Body of pancreas (tissue), 4 donors: Measurements from ENCODE around the gene FILIP1L. TPM values are rescaled to one million over a fixed set of nuclear protein-coding genes. Genes with fewer than 3 reads are reported as not detected.

ENCODE experiments used
- ATAC-seq: fragments of 150-250 bp; one replicate; pipeline ENCODE4 v1.9.1; 2016
- DNase-seq, 4 donors: peaks; one replicate each; pipeline ENCODE4 v3.0.0-alpha.2; 2019
- H3K27ac ChIP-seq, 4 donors: fragments of 200-600 bp; sonication (generic); 1 replicate in 3 of 4; 2 replicates in 1 of 4; pipeline versions ENCODE4 v1.5.1 to v1.6.1; 2016 to 2019; ENCODE audit warnings: mild to moderate bottlenecking in 1 of 4, mixed read lengths in 1 of 4, moderate library complexity in 1 of 4
- H3K27me3 ChIP-seq, 2 donors: fragments of 200-600 bp; sonication (generic); one replicate each; pipeline ENCODE4 v1.6.0; 2016; ENCODE audit warnings: mild to moderate bottlenecking in 1 of 2
- H3K36me3 ChIP-seq, 2 donors: fragments of 200-600 bp; sonication (generic); replicated peaks in 1 of 2; 2 replicates each; pipeline ENCODE4 v1.5.1; 2016; ENCODE audit warnings: low read depth in 2 of 2; ENCODE audit not compliant: insufficient read depth in 1 of 2
- H3K4me1 ChIP-seq: fragments of 200-600 bp; sonication (generic); one replicate; pipeline ENCODE4 v1.6.0; 2016
- H3K4me3 ChIP-seq, 2 donors: fragments of 200-600 bp; sonication (generic); 1 replicate in 1 of 2; 2 replicates in 1 of 2; pipeline ENCODE4 v1.5.1; 2016 to 2019
- H3K9me3 ChIP-seq, 3 donors: fragments of 200-600 bp; sonication (generic); 1 replicate in 2 of 3; 2 replicates in 1 of 3; pipeline ENCODE4 v1.5.1; 2016
- POLR2A ChIP-seq, 3 donors: fragments of 450-650 bp; IDR thresholded peaks; one replicate each; pipeline ENCODE4 v1.6.1; 2016; ENCODE audit warnings: antibody characterized with exemption in 3 of 3, mild to moderate bottlenecking in 2 of 3
- WGBS, 2 donors: methylation state at CpG; one replicate each; pipeline ENCODE4 v1.1.5; 2017; 5-methylcytosine and 5-hydroxymethylcytosine counted together
- intact Hi-C: fragments of 100-400 bp; cut with DNase I; formaldehyde crosslinking; loops from one replicate; pipeline ENCODE4 v1.15.1; 2023
- total RNA-seq, 2 donors: library from RNA; depleted of rRNA; stranded (reverse); fragments of >200 nt; gene quantifications; one replicate each; pipeline ENCODE4 v1.1.0, GENCODE V29; 2016
- TF ChIP-seq, protein P1 (sequence below), 7 experiments: fragments of 450-650 bp in 4 of 7; fragments of 200-600 bp in 3 of 7; sonication (generic) in 3 of 7; IDR thresholded peaks; one replicate each; pipeline ENCODE4 v1.5.1; 2016 to 2019; ENCODE audit warnings: antibody characterized with exemption in 7 of 7

FILIP1L gene
- total RNA-seq, 2 donors from 2014 or later = 27.8 to 47.8 TPM

DNA sequence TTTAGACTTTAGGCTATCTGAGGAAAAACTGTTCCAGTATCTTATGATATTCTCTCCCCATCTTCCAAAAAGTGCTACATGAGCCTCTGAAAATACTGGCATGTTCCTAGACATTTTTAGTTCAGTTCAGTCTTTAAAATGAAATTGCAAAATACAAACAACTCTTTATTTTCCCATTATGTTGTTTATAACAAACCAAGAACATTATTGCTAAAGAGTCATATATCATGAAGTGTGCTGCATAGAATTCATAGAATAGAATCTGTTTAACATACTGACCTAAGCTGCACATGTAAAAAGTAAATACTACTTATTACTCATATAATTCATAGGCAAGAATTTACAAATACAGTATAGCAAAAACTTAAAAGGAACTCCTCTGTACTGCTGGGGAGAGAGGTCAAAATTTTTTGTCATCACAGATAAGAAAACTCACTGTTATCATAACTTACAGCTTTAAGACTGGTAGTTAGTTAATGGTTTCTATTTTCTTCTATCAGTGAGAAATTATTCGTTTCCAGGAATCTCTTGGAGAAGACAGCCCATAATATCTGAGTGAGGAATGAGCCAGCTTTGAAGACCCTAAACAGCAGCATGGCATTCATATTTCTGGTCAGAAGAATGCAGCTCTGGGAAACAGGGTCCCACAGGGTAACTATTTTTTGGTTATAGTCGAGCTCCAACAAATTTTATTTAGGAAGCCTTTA, 32.2 kb downstream of the FILIP1L start:
- no peaks in the 10 kb centered on the region for H3K9me3 ChIP-seq
- DNase-seq (no peak), ATAC-seq (no peak)
- H3K27ac ChIP-seq = no peak overlapping the region
- H3K4me3 ChIP-seq = no peak overlapping the region
- TF ChIP-seq, protein P1, sequence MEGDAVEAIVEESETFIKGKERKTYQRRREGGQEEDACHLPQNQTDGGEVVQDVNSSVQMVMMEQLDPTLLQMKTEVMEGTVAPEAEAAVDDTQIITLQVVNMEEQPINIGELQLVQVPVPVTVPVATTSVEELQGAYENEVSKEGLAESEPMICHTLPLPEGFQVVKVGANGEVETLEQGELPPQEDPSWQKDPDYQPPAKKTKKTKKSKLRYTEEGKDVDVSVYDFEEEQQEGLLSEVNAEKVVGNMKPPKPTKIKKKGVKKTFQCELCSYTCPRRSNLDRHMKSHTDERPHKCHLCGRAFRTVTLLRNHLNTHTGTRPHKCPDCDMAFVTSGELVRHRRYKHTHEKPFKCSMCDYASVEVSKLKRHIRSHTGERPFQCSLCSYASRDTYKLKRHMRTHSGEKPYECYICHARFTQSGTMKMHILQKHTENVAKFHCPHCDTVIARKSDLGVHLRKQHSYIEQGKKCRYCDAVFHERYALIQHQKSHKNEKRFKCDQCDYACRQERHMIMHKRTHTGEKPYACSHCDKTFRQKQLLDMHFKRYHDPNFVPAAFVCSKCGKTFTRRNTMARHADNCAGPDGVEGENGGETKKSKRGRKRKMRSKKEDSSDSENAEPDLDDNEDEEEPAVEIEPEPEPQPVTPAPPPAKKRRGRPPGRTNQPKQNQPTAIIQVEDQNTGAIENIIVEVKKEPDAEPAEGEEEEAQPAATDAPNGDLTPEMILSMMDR (IDR thresholded peaks at IDR 0.05) = no peak
- no peak for TF ChIP-seq POLR2A (IDR thresholded peaks at IDR 0.05)
- intact Hi-C loops = no loop called here
- H3K27me3 ChIP-seq = no peaks in the 10 kb centered on the region
- no peaks in the 10 kb centered on the region for H3K36me3 ChIP-seq
- peaks cover 19% of the 10 kb centered on the region for H3K4me1 ChIP-seq
- 67 to 71% methylated on average over 2 of the region's 2 CpGs for WGBS, 2 donors

DNA sequence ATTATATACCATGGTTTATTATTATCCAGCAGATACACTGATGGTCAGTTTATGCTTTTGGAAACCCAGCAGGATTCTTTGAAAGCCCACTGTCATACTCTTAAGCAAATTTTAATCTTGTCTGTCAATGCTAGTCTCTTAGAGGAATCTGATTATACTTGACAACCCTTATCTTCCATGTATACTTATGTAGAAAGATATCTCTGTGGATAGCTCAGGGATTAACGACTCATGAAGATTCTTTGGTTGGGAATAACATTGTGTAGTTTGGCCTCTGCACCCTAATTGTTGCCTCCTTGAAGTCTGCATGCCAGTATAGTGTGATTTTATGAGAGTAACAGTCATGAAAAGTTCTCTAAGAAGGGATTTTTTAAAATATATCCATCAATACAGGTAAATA, 33.0 kb downstream of the FILIP1L start:
- H3K4me1 ChIP-seq = peaks cover 27% of the 10 kb centered on the region
- no peak overlapping the region for H3K4me3 ChIP-seq
- TF ChIP-seq, protein P1 (IDR thresholded peaks at IDR 0.05) = no peak
- TF ChIP-seq POLR2A (IDR thresholded peaks at IDR 0.05) = no peak
- 60 to 68% methylated on average over 1 of the region's 1 CpG for WGBS, 2 donors
- DNase-seq (no peak), ATAC-seq (no peak)
- H3K27ac ChIP-seq = no peak overlapping the region
- intact Hi-C loops = no loop called here
- no peaks in the 10 kb centered on the region for H3K9me3 ChIP-seq
- H3K36me3 ChIP-seq = no peaks in the 10 kb centered on the region
- H3K27me3 ChIP-seq = no peaks in the 10 kb centered on the region

DNA sequence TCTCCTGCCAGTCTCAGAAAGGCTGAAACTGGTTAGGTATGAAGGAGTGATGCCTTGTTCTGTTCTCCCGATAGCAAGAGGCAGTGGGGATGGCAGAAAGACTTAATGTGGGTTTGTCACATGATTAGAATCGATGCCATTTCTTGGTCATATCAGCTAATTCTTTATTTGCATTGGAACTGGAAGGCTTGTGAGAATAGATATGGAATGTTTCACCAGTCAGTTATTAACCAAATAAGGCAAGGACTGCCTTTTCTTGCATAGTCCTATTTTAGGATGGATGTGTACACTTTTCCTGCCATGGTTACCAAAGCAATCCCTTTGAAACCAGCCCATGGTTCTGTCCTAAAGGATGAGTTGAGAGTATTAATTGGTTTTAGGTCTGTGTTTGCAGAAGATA, 33.7 kb downstream of the FILIP1L start:
- peaks cover 32% of the 10 kb centered on the region for H3K4me1 ChIP-seq
- H3K27ac ChIP-seq = peak overlapping the region in 1 of 4 donors; percentile 4
- no peak for DNase-seq
- TF ChIP-seq, protein P1 (IDR thresholded peaks at IDR 0.05) = no peak
- TF ChIP-seq POLR2A (IDR thresholded peaks at IDR 0.05) = no peak
- no peaks in the 10 kb centered on the region for H3K9me3 ChIP-seq
- H3K4me3 ChIP-seq = no peak overlapping the region
- 17 to 19% methylated on average over 2 of the region's 2 CpGs for WGBS, 2 donors
- H3K27me3 ChIP-seq = no peaks in the 10 kb centered on the region
- intact Hi-C loops = no loop called here
- ATAC-seq = peak; percentile 87
- no peaks in the 10 kb centered on the region for H3K36me3 ChIP-seq

DNA sequence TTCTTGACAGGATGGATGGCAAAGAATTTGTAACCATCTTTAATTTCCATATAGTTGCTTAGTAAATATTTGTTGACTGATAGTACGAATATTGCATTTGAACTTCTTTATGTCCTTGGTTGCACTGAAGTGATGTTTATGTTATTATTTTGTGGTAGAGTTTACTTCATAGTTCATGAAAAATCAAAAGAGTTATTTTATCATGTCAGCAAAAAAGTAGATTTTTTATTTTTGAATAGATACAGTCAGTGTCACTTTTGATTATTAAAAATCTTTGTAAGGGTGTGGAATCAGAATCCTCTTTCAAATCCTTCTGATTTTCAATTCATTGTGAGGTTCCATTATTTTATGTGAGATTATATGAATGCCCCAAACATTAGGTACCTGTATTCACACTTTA, 35.0 kb downstream of the FILIP1L start:
- no peak overlapping the region for H3K4me3 ChIP-seq
- no peaks in the 10 kb centered on the region for H3K36me3 ChIP-seq
- DNase-seq (no peak), ATAC-seq (no peak)
- intact Hi-C loops = no loop called here
- H3K9me3 ChIP-seq = no peaks in the 10 kb centered on the region
- no peak for TF ChIP-seq POLR2A (IDR thresholded peaks at IDR 0.05)
- TF ChIP-seq, protein P1 (IDR thresholded peaks at IDR 0.05) = no peak
- H3K4me1 ChIP-seq = peaks cover 32% of the 10 kb centered on the region
- H3K27ac ChIP-seq = no peak overlapping the region
- WGBS, 2 donors = 83 to 89% methylated on average over 1 of the region's 1 CpG
- H3K27me3 ChIP-seq = no peaks in the 10 kb centered on the region
